ENCODE results near the gene CYP11A1.

DNA sequence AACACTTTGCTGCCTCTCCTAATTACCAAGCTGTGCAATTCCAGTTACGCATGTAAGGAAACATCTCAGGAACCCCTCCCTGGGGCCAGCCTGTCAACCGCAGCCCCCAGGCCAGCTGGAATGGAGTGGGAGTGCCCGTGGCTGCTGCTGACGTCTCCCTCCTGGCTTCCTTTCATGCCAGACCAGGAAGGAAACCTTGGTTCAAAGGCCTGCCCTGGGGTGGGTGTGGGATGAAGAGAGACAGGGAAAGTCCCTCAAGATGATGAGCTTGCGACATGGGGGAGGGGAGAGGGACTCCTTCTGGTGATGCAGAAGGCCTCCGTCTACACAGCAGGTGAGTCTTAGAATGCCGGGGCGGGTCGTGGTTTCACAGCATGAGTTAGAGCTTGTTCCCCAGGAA lies 11.4 kb upstream of the CYP11A1 start:
- TF ChIP-seq POLR2A (IDR thresholded peaks at IDR 0.05): no peak
- TF ChIP-seq, protein P1, sequence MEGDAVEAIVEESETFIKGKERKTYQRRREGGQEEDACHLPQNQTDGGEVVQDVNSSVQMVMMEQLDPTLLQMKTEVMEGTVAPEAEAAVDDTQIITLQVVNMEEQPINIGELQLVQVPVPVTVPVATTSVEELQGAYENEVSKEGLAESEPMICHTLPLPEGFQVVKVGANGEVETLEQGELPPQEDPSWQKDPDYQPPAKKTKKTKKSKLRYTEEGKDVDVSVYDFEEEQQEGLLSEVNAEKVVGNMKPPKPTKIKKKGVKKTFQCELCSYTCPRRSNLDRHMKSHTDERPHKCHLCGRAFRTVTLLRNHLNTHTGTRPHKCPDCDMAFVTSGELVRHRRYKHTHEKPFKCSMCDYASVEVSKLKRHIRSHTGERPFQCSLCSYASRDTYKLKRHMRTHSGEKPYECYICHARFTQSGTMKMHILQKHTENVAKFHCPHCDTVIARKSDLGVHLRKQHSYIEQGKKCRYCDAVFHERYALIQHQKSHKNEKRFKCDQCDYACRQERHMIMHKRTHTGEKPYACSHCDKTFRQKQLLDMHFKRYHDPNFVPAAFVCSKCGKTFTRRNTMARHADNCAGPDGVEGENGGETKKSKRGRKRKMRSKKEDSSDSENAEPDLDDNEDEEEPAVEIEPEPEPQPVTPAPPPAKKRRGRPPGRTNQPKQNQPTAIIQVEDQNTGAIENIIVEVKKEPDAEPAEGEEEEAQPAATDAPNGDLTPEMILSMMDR (IDR thresholded peaks at IDR 0.05): no peak
